Upper lobe of right lung (tissue), 1 donor: ENCODE results near the gene C2CD2. TPM values are rescaled to one million over a fixed set of nuclear protein-coding genes. Genes with fewer than 3 reads are reported as not detected.

Experiments
- ATAC-seq: fragments of 200-7000 bp; cut with Tn5 transposase; one replicate; pipeline ENCODE4 v1.9.1; 2020; ENCODE audit warnings: mild to moderate bottlenecking, moderate library complexity
- DNase-seq: peaks from one replicate; pipeline ENCODE4 v3.0.0-alpha.2; 2020
- H3K27ac ChIP-seq: fragments of 200-600 bp; one replicate; pipeline ENCODE4 v1.8.0; 2022
- H3K27me3 ChIP-seq: fragments of 200-600 bp; one replicate; pipeline ENCODE4 v1.8.0; 2022; ENCODE audit warnings: mild to moderate bottlenecking
- H3K36me3 ChIP-seq: fragments of 200-600 bp; one replicate; pipeline ENCODE4 v1.8.0; 2022
- H3K4me1 ChIP-seq: fragments of 200-600 bp; one replicate; pipeline ENCODE4 v1.8.0; 2022
- H3K4me3 ChIP-seq: fragments of 200-600 bp; one replicate; pipeline ENCODE4 v1.8.0; 2022; ENCODE audit warnings: mild to moderate bottlenecking
- H3K9me3 ChIP-seq: fragments of 200-600 bp; one replicate; pipeline ENCODE4 v1.8.0; 2022
- intact Hi-C: fragments of 100-400 bp; cut with DNase I; formaldehyde crosslinking; loops from one replicate; pipeline ENCODE4 v1.11.0; 2022
- total RNA-seq: library from RNA; stranded (reverse); fragmentation: NEBNext Ultra II Directional; extraction: Animal tissue kit (Norgen Biotek cat#: 25700); gene quantifications from one replicate; pipeline ENCODE4 v1.2.1, GENCODE V29; 2021
- TF ChIP-seq, protein P1 (sequence below): fragments of 200-600 bp; IDR thresholded peaks from one replicate; pipeline ENCODE4 v1.8.0; 2022; ENCODE audit warnings: antibody characterized with exemption
- donor health status: DM: no; HTN: yes; CAD: no; lungs with severe emphysema.

Gene C2CD2
- total RNA-seq, 1 donor from 2014 or later, result 26.4 TPM

DNA sequence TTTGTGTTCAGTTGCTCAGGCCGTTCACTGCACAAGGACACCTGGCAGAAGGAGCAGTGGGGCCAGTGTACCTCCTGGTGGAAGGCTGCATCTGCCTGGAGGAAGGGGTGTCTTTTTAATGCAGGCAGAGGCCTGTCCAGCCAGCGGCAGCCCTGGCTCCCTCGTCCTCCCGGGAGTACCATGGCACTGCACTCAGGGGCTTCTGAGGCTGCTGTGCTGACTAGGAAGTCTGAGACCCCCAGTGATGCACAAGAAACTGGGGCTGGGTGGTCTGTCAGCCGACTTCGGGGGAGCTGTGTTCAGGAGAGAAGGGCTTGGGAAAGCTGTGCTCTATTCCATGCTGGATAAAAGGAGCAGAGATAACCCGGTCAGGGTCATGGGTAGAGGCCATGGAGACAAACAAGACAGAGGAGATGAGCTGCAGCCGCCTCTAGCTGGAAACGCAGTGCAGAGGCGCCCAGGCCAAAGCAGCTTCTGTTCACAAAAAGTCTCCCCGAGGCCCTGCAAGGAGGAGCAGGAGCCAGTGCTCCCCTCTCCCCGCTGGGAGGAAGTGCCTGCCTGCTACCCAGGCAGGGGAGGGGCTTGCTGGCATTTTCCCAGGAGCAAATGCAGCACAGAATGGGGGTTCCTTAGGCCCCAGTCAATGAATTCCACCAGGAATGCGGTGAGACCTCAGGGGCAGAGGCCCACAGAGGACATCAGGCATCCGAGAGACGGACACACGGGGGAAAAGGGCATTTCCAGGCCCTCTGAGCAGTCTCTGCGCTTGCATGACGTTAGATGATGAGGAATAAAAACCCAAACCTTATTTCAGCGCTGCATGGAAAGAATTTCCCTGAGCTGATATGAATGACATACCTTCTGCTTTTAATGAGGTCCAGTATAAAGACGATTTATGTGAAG, 17.2 kb upstream of the C2CD2 start:
- no peak for ATAC-seq
- intact Hi-C loops, result no loop called here

DNA sequence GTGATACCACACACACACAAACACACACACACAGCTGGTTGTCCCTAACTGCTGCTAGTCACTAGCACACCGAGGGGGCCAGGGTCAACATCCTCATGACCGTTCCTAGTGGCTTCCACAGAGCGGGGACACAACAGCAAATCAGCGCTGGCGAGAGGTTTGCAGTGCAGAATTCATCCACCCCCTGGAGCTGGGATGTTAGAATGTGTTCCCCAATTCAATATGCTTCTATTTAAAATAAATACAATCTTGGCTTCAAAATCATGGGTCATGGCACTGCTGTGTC, 16.2 kb upstream of the C2CD2 start:
- Histone ChIP-seq H3K36me3 (no peaks in the 10 kb centered on the region), H3K27me3 (no peaks in the 10 kb centered on the region), H3K27ac (no peak overlapping the region), H3K9me3 (no peaks in the 10 kb centered on the region), H3K4me3 (no peak overlapping the region), H3K4me1 (peaks cover 6% of the 10 kb centered on the region)
- ATAC-seq, result no peak
- TF ChIP-seq, protein P1, sequence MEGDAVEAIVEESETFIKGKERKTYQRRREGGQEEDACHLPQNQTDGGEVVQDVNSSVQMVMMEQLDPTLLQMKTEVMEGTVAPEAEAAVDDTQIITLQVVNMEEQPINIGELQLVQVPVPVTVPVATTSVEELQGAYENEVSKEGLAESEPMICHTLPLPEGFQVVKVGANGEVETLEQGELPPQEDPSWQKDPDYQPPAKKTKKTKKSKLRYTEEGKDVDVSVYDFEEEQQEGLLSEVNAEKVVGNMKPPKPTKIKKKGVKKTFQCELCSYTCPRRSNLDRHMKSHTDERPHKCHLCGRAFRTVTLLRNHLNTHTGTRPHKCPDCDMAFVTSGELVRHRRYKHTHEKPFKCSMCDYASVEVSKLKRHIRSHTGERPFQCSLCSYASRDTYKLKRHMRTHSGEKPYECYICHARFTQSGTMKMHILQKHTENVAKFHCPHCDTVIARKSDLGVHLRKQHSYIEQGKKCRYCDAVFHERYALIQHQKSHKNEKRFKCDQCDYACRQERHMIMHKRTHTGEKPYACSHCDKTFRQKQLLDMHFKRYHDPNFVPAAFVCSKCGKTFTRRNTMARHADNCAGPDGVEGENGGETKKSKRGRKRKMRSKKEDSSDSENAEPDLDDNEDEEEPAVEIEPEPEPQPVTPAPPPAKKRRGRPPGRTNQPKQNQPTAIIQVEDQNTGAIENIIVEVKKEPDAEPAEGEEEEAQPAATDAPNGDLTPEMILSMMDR, result no peak
- intact Hi-C loops, result no loop called here
- no peak for DNase-seq

More for the DNA sequence above, 17.2 kb upstream of the C2CD2 start:
- H3K4me3 ChIP-seq, result no peak overlapping the region
- TF ChIP-seq, protein P1, result no peak
- peaks cover 6% of the 10 kb centered on the region for H3K4me1 ChIP-seq
- no peaks in the 10 kb centered on the region for H3K36me3 ChIP-seq
- no peaks in the 10 kb centered on the region for H3K9me3 ChIP-seq
- DNase-seq, result no peak
- no peaks in the 10 kb centered on the region for H3K27me3 ChIP-seq
- H3K27ac ChIP-seq, result no peak overlapping the region

- no peak overlapping the region for H3K27ac ChIP-seq
- H3K9me3 ChIP-seq, result no peaks in the 10 kb centered on the region
- TF ChIP-seq, protein P1, result no peak
- H3K4me1 ChIP-seq, result no peaks in the 10 kb centered on the region
- DNase-seq (no peak), ATAC-seq (no peak)
- H3K36me3 ChIP-seq, result no peaks in the 10 kb centered on the region
- intact Hi-C loops, result no loop called here
- H3K27me3 ChIP-seq, result no peaks in the 10 kb centered on the region
- H3K4me3 ChIP-seq, result no peak overlapping the region
Measured at GRCh38 chr21:41967708-41968107, 13.9 kb upstream of the C2CD2 start.

GRCh38 chr21:41966872-41967621, 13.2 kb upstream of the C2CD2 start:
- Histone ChIP-seq H3K4me1 (no peaks in the 10 kb centered on the region), H3K27ac (no peak overlapping the region), H3K27me3 (no peaks in the 10 kb centered on the region), H3K36me3 (no peaks in the 10 kb centered on the region), H3K9me3 (no peaks in the 10 kb centered on the region), H3K4me3 (no peak overlapping the region)
- ATAC-seq (no peak), DNase-seq (no peak)
- TF ChIP-seq, protein P1, result no peak
- intact Hi-C loops, result no loop called here

DNA sequence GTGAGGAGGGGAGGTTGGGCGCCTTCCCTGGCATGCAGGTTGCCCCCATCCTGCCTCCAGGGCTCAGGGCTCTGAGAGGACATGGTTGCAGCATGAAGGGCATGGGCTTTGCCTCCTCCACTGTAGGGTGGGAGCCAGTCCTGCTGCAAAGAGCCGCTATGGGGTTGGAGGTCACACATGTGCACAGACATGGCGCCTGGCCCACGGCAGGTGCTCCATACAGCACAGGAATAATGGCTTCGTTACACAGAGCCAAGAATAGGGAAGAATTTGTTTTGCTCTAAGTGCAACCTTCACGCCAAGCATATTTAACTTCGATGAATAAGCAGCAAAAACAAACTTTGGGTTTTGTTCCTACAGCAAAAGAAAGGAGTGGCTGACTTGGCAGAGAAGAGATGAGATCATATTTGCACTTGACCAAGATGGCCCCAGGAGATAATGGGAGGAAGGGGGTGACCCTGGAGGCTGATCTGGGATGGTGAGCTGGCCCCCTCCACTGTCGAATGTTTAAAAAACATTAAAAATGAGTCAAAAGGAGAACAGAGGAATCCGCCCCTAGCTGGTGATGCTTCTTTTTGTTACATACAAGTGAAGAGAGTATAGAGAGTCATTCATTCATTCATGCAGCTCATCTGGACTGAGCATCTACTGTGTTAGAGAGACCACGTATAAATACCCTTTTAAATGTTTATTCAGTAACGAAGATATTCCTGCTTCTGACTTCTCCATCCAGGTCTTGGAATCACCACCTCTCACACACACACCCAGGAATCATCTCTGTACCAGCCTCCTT, 12.4 kb upstream of the C2CD2 start:
- H3K27me3 ChIP-seq, result no peaks in the 10 kb centered on the region
- H3K4me1 ChIP-seq, result no peaks in the 10 kb centered on the region
- H3K9me3 ChIP-seq, result no peaks in the 10 kb centered on the region
- ATAC-seq (no peak), DNase-seq (peak; percentile 53)
- intact Hi-C loops, result no loop called here
- TF ChIP-seq, protein P1, result no peak
- H3K4me3 ChIP-seq, result no peak overlapping the region
- no peak overlapping the region for H3K27ac ChIP-seq
- no peaks in the 10 kb centered on the region for H3K36me3 ChIP-seq
